ENCODE data around the gene UBE2E2.

DNA sequence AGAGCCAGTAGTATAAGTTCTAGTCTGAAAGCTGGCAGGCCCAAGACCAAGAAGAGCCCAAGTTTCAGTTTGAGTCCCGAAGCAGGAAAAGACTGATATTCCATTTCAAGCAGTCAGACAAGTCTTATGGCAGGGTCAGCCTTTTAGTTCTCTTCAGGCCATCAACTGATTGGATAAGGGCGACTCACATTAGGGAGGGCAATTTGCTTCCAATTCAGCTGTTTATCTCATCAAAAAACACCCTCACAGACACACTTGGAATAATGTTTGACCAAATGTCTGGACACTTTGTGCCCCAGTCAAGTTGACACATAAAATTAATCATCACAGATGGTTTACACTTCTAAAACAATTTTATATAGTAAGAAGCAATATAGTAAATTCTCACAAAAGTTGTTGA is 69.7 kb downstream of the UBE2E2 start:
- TF ChIP-seq, protein P1, sequence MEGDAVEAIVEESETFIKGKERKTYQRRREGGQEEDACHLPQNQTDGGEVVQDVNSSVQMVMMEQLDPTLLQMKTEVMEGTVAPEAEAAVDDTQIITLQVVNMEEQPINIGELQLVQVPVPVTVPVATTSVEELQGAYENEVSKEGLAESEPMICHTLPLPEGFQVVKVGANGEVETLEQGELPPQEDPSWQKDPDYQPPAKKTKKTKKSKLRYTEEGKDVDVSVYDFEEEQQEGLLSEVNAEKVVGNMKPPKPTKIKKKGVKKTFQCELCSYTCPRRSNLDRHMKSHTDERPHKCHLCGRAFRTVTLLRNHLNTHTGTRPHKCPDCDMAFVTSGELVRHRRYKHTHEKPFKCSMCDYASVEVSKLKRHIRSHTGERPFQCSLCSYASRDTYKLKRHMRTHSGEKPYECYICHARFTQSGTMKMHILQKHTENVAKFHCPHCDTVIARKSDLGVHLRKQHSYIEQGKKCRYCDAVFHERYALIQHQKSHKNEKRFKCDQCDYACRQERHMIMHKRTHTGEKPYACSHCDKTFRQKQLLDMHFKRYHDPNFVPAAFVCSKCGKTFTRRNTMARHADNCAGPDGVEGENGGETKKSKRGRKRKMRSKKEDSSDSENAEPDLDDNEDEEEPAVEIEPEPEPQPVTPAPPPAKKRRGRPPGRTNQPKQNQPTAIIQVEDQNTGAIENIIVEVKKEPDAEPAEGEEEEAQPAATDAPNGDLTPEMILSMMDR (IDR thresholded peaks at IDR 0.05): no peak
- TF ChIP-seq POLR2AphosphoS5 (IDR thresholded peaks at IDR 0.05): no peak
